MCF 10A (cell line): Measurements from ENCODE around the gene RAD18. TPM values are rescaled to one million over a fixed set of nuclear protein-coding genes. Genes with fewer than 3 reads are reported as not detected.

Experiments
- BruUV-seq: library from RNA; stranded (reverse); fragments of 400-500 nt; replicated peaks from 2 replicates; lab custom pipeline; 2021; lab: Mats Ljungman, UMichigan
- CTCF ChIA-PET: fragments of 300-600 bp; sonication (Branson Sonifier 250); formaldehyde crosslinking; extraction: SDS; loops from one replicate; lab custom pipeline; 2021; ENCODE audit warnings: antibody characterized with exemption, inconsistent platforms; lab: Yijun Ruan, JAX
- POLR2A ChIA-PET: fragments of 300-600, 350-650 bp; sonication (Branson Sonifier 250); formaldehyde crosslinking; extraction: SDS; loops from one replicate; lab custom pipeline; 2020; ENCODE audit warnings: antibody characterized with exemption, inconsistent platforms; lab: Yijun Ruan, JAX
- DNase-seq: peaks from one replicate; pipeline ENCODE4 v3.0.0-alpha.2; 2018; ENCODE audit not compliant: unreplicated experiment
- H3K27ac Mint-ChIP-seq: one replicate; pipeline ENCODE4 v1.8.0; 2022; ENCODE audit warnings: mild to moderate bottlenecking, low read depth, mixed read lengths; ENCODE audit not compliant: unreplicated experiment
- H3K27me3 Mint-ChIP-seq: one replicate; pipeline ENCODE4 v1.8.0; 2022; ENCODE audit warnings: mixed read lengths; ENCODE audit not compliant: insufficient read depth, unreplicated experiment
- H3K36me3 Mint-ChIP-seq: one replicate; pipeline ENCODE4 v1.8.0; 2022; ENCODE audit warnings: mild to moderate bottlenecking, moderate library complexity, mixed read lengths; ENCODE audit not compliant: insufficient read depth, unreplicated experiment
- H3K4me1 Mint-ChIP-seq: one replicate; pipeline ENCODE4 v1.8.0; 2022; ENCODE audit warnings: mixed read lengths; ENCODE audit not compliant: insufficient read depth, unreplicated experiment
- H3K4me3 Mint-ChIP-seq: one replicate; pipeline ENCODE4 v1.8.0; 2022; ENCODE audit warnings: mild to moderate bottlenecking, moderate library complexity, mixed read lengths; ENCODE audit not compliant: unreplicated experiment
- H3K9me3 Mint-ChIP-seq: one replicate; pipeline ENCODE4 v1.8.0; 2022; ENCODE audit warnings: mixed read lengths; ENCODE audit not compliant: unreplicated experiment
- intact Hi-C: fragments of 100-400 bp; cut with micrococcal nuclease; formaldehyde crosslinking; loops from 2 replicates; pipeline ENCODE4 v1.14.1; 2022
- total RNA-seq: library from RNA; stranded (reverse); gene quantifications from 2 replicates; pipeline ENCODE4 v1.2.3, GENCODE V29; 2022
- TF ChIP-seq, protein P1 (sequence below): fragments of 200-600 bp; IDR thresholded peaks from one replicate; pipeline ENCODE4 v1.8.0; 2022; ENCODE audit warnings: antibody characterized with exemption, mild to moderate bottlenecking; ENCODE audit not compliant: unreplicated experiment

RAD18 gene
- total RNA-seq, 1 experiment from 2014 or later, result 29.1 TPM

DNA sequence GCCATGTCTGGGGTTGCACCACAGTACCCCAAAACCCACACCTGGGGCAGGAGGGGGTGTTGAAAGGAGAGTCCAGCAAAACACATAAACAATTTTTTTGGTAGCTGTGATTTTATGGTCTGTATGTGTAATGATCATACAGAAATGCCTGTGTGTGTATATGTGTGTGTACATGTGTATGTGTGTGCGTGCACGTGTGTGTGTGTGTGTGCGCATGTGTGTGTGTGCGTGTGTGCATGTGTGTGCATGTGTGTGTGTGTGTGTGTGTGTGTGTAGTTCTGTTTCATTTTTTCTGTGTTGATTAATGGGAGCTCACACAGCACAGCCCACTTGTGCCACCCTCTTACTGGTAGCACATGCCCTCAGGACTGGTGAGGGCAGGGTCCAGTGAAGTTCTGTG lies 97.6 kb downstream of the RAD18 start:
- peaks cover 16% of the 10 kb centered on the region for H3K4me1 Mint-ChIP-seq
- H3K9me3 Mint-ChIP-seq, result no peaks in the 10 kb centered on the region
- BruUV-seq, result no TSS peak
- intact Hi-C loops, result loop anchor here (10.0 kb wide), 1 partner anchor 91 kb away; no protein-coding TSS in a partner anchor
- H3K27ac Mint-ChIP-seq, result no peak overlapping the region
- no peak overlapping the region for H3K4me3 Mint-ChIP-seq
- no peaks in the 10 kb centered on the region for H3K27me3 Mint-ChIP-seq
- POLR2A ChIA-PET, result no interaction called here
- TF ChIP-seq, protein P1, sequence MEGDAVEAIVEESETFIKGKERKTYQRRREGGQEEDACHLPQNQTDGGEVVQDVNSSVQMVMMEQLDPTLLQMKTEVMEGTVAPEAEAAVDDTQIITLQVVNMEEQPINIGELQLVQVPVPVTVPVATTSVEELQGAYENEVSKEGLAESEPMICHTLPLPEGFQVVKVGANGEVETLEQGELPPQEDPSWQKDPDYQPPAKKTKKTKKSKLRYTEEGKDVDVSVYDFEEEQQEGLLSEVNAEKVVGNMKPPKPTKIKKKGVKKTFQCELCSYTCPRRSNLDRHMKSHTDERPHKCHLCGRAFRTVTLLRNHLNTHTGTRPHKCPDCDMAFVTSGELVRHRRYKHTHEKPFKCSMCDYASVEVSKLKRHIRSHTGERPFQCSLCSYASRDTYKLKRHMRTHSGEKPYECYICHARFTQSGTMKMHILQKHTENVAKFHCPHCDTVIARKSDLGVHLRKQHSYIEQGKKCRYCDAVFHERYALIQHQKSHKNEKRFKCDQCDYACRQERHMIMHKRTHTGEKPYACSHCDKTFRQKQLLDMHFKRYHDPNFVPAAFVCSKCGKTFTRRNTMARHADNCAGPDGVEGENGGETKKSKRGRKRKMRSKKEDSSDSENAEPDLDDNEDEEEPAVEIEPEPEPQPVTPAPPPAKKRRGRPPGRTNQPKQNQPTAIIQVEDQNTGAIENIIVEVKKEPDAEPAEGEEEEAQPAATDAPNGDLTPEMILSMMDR, result no peak
- no peaks in the 10 kb centered on the region for H3K36me3 Mint-ChIP-seq
- CTCF ChIA-PET, result no interaction called here
- no peak for DNase-seq

DNA sequence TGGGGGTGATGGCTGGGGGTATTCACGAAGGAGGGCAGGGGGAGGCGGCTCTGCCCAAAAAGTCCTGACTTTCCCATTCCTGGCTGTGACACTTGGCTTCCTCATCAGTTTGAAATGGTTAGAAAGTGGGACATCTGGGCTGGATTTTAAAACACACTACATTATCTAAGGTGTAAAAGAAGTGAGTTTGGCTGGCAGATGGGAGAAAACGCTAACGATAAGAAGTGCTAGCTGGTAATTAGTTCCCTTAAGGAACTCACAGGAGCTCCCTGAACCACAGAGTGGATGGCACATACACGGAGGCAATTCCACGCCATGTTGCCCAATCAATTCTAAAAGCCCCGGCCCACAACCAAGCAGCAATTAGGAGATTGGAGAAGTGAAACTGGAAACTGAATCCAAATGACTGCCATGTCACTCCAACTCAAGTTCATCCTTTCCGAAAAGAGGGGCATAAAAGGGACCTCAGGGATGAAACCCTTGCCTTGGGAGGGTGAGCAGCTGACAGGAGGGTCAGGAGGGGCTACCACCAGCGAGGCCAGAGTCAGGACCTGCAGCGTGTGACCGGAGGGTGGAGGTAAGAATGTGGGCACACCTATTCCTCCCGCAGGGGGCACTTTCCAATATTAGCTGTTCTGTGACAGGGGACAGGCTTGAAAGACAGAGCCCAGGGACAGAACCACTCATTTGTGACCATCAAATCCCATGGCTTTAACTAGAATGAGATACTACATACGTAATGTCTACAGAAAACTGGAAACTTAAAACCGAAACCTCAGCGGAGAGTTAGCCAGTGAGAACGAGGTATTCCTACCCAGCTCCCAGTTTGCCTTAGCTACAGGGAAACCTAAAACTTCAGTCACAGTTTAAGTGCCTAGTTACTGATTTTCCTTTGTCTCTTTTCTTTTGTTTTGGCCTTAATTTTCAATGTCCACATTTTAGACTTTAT lies 98.6 kb downstream of the RAD18 start:
- intact Hi-C loops, result loop anchor here (10.0 kb wide), 1 partner anchor 90 kb away; no protein-coding TSS in a partner anchor
- BruUV-seq, result no TSS peak
- no peak overlapping the region for H3K4me3 Mint-ChIP-seq
- ChIA-PET POLR2A (interaction anchor here (0.9 kb wide), 1 partner anchor 206 kb away, joined by 3 read pairs; no protein-coding TSS in a partner anchor), CTCF (interaction anchor here (0.7 kb wide), 1 partner anchor 24 kb away, joined by 3 read pairs; no protein-coding TSS in a partner anchor)
- TF ChIP-seq, protein P1, result no peak
- DNase-seq, result no peak
- no peak overlapping the region for H3K27ac Mint-ChIP-seq
- no peaks in the 10 kb centered on the region for H3K9me3 Mint-ChIP-seq
- no peaks in the 10 kb centered on the region for H3K27me3 Mint-ChIP-seq
- no peaks in the 10 kb centered on the region for H3K36me3 Mint-ChIP-seq
- H3K4me1 Mint-ChIP-seq, result peaks cover 9% of the 10 kb centered on the region

DNA sequence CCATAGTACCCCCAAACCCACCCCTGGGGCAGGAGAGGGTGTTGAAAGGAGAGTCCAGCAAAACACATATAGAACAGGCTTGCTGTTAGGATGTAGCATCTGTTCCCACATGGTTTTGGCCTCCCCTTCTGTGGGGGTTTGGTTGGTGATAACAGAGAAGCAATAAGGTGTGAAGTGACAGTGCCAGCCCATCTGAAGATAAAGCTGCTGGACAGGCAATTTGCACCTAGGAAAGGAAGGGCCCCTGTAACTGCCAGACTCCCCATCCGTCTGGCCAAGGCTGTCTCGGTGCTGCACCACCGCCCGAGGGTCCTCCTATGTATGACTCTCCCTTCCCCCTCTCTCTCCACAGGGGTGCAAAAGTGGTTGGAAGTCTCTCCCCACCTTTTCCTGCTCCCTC lies 99.4 kb downstream of the RAD18 start:
- no peaks in the 10 kb centered on the region for H3K9me3 Mint-ChIP-seq
- no peak overlapping the region for H3K4me3 Mint-ChIP-seq
- H3K27me3 Mint-ChIP-seq, result no peaks in the 10 kb centered on the region
- H3K4me1 Mint-ChIP-seq, result peaks cover under 1% of the 10 kb centered on the region
- H3K36me3 Mint-ChIP-seq, result no peaks in the 10 kb centered on the region
- no peak for DNase-seq
- no peak overlapping the region for H3K27ac Mint-ChIP-seq
- POLR2A ChIA-PET, result no interaction called here
- TF ChIP-seq, protein P1, result no peak
- intact Hi-C loops, result loop anchor here (10.0 kb wide), 1 partner anchor 89 kb away; no protein-coding TSS in a partner anchor
- CTCF ChIA-PET, result interaction anchor here (0.7 kb wide), 1 partner anchor 23 kb away, joined by 3 read pairs; no protein-coding TSS in a partner anchor
- no TSS peak for BruUV-seq

DNA sequence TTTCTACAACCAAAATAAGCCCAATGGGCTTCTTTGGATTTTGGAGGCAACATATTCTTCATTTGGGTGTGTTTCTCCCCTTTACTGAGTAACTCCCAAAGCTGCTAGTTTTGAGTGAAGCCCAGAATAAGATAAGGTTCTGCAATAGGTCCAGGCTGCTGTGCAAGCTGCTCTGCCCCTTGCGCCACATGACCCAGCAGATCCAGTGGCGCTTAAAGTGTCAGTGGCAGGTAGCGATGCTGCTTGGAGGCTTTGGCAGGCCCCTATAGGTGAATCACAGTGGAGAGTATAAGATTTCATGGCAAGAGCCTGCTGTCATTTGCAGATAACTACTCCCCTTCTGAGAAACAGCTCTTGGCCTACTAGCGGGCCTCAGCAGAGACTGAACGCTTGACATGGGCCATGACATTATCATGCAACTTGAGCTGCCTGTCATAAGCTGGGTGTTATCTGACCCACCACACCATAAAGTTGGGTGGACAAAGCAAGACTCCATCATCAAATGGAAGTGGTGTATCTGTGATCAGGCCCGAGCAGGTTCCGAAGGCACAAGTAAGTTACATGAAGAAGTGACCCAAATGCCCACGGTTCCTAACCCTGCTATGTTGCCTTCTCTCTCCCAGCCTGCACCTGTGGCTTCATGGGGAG lies 105.4 kb downstream of the RAD18 start:
- TF ChIP-seq, protein P1, result no peak
- no peak for DNase-seq
- H3K4me3 Mint-ChIP-seq, result no peak overlapping the region
- POLR2A ChIA-PET, result no interaction called here
- no peaks in the 10 kb centered on the region for H3K4me1 Mint-ChIP-seq
- intact Hi-C loops, result no loop called here
- peaks cover 8% of the 10 kb centered on the region for H3K36me3 Mint-ChIP-seq
- no peaks in the 10 kb centered on the region for H3K9me3 Mint-ChIP-seq
- H3K27ac Mint-ChIP-seq, result no peak overlapping the region
- BruUV-seq, result no TSS peak
- CTCF ChIA-PET, result no interaction called here
- H3K27me3 Mint-ChIP-seq, result no peaks in the 10 kb centered on the region
